H1 (cell line): ENCODE data around the gene CHRM4.

ENCODE experiments used
- CBX5 ChIP-seq: fragments of 300-800, 300-1000 bp; sonication (generic); IDR thresholded peaks from 2 replicates; pipeline ENCODE4 v1.7.1; 2016; ENCODE audit warnings: antibody characterized with exemption, low read length, low read depth
- CBX8 ChIP-seq: fragments of 300-800, 300-1000 bp; sonication (generic); IDR thresholded peaks from 2 replicates; pipeline ENCODE4 v1.7.1; 2016; ENCODE audit warnings: low read depth, low read length, borderline replicate concordance
- CEBPB ChIP-seq: IDR thresholded peaks from 2 replicates; pipeline ENCODE4 v1.6.1; 2012; ENCODE audit warnings: low read depth, low read length
- EP300 ChIP-seq, 2 experiments: IDR thresholded peaks; 1 replicate in 1 of 2; 2 replicates in 1 of 2; pipeline ENCODE4 v1.6.1; 2011 to 2012; ENCODE audit warnings: low read depth in 2 of 2, low read length in 2 of 2, mild to moderate bottlenecking in 2 of 2, borderline replicate concordance in 1 of 2, inconsistent platforms in 1 of 2, moderate library complexity in 1 of 2
- EZH2 ChIP-seq: fragments of 200-600 bp; sonication (generic); IDR thresholded peaks from 2 replicates; pipeline ENCODE4 v1.7.1; 2012; ENCODE audit warnings: low read depth, mild to moderate bottlenecking, moderate library complexity, low read length, inconsistent platforms; ENCODE audit not compliant: severe bottlenecking
- POLR2A ChIP-seq, 2 experiments: IDR thresholded peaks; 1 replicate in 1 of 2; 2 replicates in 1 of 2; pipeline ENCODE4 v1.6.1; 2011; ENCODE audit warnings: low read depth in 2 of 2, low read length in 2 of 2, mild to moderate bottlenecking in 2 of 2; ENCODE audit errors: control extremely low read depth in 1 of 2
- RAD21 ChIP-seq, 2 experiments: IDR thresholded peaks in 1 of 2; conservative IDR thresholded peaks in 1 of 2; 2 replicates each; pipeline ENCODE4 v1.6.1; 2011; ENCODE audit warnings: low read depth in 2 of 2, low read length in 2 of 2, improper control_type of control experiment in 1 of 2, inconsistent platforms in 1 of 2, mild to moderate bottlenecking in 1 of 2, moderate library complexity in 1 of 2
- TBP ChIP-seq: IDR thresholded peaks from 2 replicates; pipeline ENCODE4 v1.6.1; 2011; ENCODE audit warnings: low read depth, low read length, improper control_type of control experiment
- TF ChIP-seq, protein P1 (sequence below), 3 experiments: IDR thresholded peaks; 1 replicate in 2 of 3; 2 replicates in 1 of 3; pipeline versions ENCODE4 v1.5.1 to v1.6.1; 2011; ENCODE audit warnings: low read length in 3 of 3, mild to moderate bottlenecking in 3 of 3, inconsistent platforms in 2 of 3, low read depth in 1 of 3, moderate library complexity in 1 of 3; ENCODE audit not compliant: insufficient read depth in 1 of 3; ENCODE audit errors: control extremely low read depth in 1 of 3
- TF ChIP-seq, protein P2 (sequence below): IDR thresholded peaks from 2 replicates; pipeline ENCODE4 v1.6.1; 2012; ENCODE audit warnings: inconsistent platforms

DNA sequence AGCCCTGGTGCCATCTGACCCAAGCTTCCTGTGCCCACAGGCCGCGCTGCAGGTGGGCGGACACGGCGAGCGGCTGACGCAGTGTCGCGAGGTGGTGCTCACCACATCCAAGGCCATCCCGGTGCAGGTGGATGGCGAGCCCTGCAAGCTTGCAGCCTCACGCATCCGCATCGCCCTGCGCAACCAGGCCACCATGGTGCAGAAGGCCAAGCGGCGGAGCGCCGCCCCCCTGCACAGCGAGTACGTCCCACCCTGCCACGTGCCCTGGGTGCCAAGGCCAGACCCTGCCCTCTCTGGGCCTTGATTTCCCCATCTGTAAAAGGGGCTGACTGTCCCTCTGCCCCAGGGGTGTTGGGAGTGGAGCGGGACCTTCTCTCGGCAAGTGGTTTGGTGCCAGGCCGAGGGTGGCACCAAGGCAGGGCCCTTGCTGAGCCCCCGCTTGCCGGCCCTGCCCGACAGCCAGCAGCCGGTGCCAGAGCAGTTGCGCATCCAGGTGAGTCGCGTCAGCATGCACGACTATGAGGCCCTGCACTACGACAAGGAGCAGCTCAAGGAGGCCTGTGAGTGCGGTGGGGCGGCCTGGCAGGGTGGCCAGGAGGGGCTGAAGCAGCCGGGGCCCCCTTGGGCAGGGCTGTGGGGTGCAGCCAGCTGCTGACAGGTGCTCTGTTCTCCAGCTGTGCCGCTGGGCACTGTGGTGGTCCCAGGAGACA, 16.0 kb downstream of the CHRM4 start:
- no peak for TF ChIP-seq EZH2
- TF ChIP-seq POLR2A (IDR thresholded peaks at IDR 0.05; ENCODE audit: control extremely low read depth in 1 of 2, low read depth in 2 of 2, low read length in 2 of 2) = no peak
- TF ChIP-seq CBX8 = no peak
- TF ChIP-seq, protein P1, sequence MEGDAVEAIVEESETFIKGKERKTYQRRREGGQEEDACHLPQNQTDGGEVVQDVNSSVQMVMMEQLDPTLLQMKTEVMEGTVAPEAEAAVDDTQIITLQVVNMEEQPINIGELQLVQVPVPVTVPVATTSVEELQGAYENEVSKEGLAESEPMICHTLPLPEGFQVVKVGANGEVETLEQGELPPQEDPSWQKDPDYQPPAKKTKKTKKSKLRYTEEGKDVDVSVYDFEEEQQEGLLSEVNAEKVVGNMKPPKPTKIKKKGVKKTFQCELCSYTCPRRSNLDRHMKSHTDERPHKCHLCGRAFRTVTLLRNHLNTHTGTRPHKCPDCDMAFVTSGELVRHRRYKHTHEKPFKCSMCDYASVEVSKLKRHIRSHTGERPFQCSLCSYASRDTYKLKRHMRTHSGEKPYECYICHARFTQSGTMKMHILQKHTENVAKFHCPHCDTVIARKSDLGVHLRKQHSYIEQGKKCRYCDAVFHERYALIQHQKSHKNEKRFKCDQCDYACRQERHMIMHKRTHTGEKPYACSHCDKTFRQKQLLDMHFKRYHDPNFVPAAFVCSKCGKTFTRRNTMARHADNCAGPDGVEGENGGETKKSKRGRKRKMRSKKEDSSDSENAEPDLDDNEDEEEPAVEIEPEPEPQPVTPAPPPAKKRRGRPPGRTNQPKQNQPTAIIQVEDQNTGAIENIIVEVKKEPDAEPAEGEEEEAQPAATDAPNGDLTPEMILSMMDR (IDR thresholded peaks at IDR 0.05; ENCODE audit: control extremely low read depth in 1 of 3, insufficient read depth in 1 of 3, low read depth in 1 of 3, low read length in 3 of 3) = no peak
- TF ChIP-seq CEBPB = no peak
- TF ChIP-seq CBX5 = no peak
- no peak for TF ChIP-seq EP300 (IDR thresholded peaks at IDR 0.05; ENCODE audit: borderline replicate concordance in 1 of 2, low read depth in 2 of 2, low read length in 2 of 2)
- no peak for TF ChIP-seq TBP
- TF ChIP-seq, protein P2, sequence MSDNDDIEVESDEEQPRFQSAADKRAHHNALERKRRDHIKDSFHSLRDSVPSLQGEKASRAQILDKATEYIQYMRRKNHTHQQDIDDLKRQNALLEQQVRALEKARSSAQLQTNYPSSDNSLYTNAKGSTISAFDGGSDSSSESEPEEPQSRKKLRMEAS = no peak
- TF ChIP-seq RAD21 (IDR thresholded peaks at IDR 0.05 in 1 of 2, conservative IDR thresholded peaks at IDR 0.05 in 1 of 2; ENCODE audit: low read depth in 2 of 2, low read length in 2 of 2) = no peak
